ENCODE results near the gene RSU1.

Gene RSU1

DNA sequence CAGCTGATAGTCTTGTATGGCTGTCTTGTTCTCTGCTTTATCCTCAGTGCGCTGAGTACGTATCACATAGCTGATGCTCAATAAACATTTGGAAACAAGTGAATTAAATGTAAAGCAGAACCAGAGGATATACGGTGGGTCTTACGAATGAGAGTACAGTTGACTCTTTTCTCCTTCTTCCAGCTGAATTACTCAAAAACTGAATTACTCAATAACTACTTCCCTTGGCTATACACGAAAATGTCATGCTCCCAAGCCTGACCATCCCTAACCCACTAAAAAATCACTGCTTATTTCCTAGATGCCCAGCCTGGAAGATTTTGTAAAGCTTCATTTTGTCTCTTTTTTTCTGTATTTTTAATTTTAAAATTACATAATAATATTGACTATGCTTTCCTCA lies 3.2 kb upstream of the RSU1 start:
- DNase-seq, result no peak

DNA sequence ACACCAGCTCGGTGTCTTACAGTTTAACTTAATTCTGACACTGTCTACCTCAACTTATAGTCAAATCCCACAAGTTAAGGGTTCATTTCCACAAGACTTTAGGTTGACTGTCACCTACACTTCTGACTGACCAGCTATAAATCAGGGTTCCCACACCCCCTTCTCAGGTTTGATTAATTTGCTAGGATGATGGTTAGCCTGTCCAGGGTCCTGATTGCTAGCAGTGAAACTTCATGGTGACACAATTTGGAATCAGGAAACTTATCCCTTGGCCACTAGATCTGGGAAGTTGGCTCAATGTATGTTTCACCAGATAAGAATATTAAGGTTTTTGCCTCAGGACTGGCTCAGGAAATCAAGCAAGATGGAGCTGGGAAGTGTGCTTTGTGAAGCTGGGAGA lies 2.8 kb upstream of the RSU1 start:
- DNase-seq, result no peak

DNA sequence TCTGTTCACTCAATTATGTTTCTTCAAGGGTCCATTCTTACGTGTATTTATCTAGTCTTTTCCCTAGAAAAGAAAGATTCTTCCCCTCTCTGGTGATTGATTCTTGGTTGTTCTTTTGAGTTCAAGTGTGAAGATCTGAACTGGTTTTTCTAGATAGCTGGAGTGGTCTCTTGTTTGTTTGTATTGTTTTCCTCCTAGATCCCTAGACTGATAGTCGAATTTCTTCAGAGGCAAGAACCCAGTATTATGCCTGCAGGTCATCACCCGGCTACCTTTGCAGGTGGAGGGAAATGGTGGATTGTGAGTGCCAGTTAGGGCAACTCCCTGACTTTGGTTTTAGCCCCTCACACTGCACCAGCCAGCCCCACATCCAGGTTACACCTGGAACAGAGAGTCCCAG lies 2.2 kb upstream of the RSU1 start:
- DNase-seq, result no peak

DNA sequence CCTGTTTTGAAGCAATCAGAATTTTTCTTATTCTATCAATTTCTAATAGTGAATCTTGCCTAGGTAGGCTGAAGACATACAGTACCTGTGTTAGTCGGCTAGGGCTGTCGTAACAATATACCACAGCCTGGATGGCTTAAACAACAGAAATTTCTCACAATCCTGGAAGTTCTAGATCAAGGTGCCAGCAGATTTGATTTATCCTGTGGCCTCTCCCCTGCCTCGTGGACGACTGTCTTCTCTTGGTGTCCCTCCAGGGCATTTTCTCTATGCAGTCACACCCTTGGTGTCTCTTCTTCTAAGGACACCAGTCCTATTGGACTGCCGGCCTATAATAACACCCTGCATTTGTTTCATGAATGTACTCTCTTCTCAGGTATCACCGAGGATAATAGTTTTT lies 1.8 kb upstream of the RSU1 start:
- no peak for DNase-seq

DNA sequence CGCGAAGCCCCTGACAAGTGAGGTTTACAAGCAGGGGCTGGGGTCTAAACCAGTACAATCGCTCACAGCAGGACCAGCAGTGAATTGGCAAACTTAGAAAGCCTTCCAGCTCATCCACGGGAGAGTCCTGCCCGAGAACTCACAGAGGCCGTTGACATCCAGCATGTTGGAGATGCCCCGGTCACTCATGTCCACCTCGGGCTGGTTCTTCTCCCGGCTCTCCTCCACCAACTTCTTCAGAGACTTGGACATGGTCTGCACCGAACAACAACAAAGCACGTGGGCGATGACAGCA lies 447 bp downstream of the RSU1 start:
- DNase-seq, result no peak

DNA sequence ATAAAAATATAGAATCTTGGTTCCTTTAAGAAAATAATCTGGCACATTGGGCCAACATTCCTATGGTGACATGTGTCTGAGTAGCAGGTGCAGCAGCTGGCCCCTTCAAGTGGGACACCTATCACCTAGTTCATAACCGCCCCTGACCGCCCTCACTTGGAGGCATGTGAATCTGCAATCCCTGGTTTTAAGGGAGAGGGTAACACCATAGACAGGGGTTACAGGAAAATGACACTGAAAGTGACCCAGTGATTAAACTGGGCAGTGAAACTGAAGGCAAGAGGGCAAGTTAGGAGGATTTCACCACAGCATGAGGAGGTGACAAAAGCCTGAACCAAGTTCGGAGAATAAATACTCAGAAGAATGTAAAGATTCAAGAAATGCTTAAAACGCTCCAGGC lies 1.1 kb downstream of the RSU1 start:
- no peak for DNase-seq

DNA sequence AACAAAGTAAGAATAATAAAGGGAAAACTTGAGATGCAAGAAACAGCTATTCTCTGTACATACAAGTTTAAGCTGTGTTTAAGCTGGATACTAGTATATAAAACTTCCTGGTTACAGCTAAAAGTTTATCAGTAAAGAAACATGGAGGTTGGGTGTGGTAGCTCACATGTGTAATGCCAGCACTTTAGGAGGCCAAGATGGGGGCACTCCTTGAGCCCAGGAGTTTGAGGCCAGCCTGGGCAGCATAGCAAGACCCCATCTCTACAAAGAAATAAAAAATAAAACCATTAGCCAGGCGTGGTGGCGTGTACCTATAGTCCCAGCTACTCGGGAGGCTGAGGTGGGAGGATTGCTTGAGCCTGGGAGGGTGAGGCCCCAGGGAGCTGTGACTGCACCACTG lies 3.2 kb downstream of the RSU1 start:
- DNase-seq, result no peak

DNA sequence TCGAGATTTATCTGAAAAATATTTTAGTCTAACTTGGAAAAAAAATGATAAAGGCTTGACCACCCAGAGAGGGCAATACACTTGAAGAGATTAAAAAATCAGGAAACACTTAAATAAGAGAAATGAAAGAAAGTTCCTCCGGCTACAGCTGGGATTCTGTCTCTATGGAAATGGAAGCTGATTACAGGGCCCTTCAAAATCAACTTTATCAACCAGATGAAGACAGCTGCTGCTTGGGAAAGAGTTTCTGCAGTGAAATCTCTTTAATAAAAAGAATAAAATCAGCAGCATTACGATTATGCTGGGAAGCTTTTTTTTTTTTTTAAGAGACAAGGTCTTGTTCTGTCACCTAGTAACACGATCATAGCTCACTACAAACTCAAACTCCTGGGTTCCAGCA lies 4.5 kb downstream of the RSU1 start:
- no peak for DNase-seq

DNA sequence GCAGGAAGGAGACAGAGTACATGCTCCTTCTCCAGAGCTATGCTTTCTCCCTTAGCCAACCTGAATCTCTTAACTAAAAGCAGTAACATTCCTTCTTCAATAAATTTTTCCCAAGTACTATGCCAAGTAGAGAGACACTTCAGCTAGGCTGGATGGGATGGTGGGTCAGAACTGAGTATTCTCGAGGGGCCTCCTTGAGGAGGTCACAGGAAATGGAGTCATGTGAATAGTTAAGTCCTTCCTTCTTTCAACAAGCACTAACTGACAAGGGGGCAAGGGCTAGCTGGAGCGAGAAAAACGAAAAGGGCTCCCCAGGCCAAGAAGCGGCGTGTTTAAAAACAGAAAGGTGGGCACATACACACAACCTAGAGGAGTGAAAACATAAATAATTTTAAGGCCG lies 5.5 kb downstream of the RSU1 start:
- no peak for DNase-seq

DNA sequence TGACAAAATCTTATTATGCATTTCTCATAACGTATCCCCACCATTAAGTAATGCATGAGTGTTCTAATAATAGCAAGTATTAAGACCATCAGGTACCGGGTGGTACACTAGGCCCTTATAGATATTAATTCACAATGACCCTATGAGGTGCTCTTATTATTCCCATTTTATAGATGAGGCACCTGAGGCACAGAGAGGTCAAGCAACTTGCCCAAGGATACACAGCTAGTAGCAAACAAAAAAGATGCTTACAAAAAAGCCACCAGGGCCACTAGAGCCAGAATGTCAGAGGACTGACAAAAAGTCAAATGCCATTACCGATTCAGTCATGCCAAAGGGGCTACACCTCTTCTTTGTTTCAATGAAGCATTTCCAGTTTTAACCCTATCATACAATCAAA lies 5.9 kb downstream of the RSU1 start:
- DNase-seq, result no peak

DNA sequence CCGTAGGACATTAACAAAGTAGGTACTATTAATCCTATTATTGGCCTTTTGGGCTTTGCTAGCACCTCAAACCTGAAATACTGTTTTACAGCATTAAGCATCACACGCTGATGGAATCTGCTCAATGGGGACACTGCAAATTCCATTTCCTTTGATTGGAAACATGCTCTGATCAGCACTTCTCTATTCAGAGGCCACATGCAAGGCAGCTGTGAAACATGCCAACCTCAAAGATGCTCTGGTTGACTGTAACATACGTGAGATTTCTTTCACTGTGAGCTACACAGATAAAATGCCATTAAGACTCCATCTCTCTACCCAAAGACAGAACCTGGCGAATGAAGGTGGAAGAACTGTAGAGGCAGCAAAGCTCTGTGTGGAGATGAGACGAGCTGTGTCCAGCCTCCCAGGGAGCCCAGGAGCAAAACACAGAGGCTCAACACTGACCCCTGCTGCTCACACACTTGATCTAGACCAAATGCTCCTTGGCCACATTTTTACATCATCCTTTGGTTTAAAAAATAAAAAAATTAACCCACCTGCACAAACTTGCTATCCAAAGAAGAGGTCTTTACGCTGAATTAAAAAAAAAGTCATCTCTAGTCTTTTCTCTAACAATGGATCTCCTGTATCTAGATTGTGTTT lies 8.0 kb downstream of the RSU1 start:
- peak; percentile 50 for DNase-seq

DNA sequence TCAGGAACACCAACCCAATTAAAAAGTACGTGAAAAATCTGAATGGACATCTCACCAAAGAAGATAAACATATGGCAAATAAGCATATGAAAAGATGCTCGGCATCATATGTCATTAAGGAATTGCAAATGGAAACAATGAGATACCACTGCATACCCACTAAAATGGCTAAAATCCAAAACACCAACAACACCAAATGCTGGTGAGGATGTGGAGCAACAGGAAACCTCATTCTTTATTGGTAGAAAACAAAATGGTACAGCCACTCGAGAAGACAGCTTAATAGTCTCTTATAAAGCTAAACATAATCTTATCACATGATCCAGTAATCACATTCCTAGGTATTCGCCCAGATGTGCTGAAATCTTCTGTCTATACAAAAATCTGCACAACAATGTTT lies 13.1 kb downstream of the RSU1 start:
- DNase-seq, result no peak

DNA sequence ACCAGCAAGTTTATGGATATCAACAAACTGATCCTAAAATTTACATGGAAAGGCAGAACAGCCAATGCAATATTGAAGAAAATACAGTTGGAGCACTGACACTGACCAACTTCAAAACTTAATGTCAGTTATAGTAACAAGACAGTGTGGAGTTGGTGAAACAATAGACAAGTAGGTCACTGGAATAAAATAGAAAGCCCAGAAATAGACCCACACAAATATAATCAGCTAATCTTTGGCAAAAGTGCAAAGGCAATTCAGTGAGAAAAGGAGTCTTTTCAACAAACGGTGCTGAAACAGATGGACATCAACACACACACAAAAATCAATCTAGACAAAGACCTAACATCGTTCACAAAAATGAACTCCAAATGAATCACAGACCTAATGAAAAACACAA lies 13.8 kb downstream of the RSU1 start:
- no peak for DNase-seq

DNA sequence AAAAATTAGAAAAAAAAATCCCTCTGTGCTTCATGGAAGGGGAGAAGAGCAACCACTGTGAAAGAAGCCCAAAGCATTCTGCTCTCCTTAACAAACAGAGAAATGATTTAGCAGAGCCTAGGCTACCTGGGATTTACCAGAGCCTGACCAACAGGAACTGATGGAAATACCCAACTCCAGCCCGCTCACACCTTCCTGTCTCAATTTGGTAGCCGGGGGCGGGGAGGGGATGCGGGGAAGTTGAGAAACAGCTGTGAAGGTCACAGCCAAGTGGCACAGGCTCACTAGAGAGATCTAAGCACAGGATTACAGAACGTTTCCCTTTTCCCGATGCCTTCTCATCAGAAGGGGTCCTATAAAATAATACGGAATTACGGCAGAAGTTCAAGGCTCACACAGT lies 17.6 kb downstream of the RSU1 start:
- DNase-seq, result no peak

DNA sequence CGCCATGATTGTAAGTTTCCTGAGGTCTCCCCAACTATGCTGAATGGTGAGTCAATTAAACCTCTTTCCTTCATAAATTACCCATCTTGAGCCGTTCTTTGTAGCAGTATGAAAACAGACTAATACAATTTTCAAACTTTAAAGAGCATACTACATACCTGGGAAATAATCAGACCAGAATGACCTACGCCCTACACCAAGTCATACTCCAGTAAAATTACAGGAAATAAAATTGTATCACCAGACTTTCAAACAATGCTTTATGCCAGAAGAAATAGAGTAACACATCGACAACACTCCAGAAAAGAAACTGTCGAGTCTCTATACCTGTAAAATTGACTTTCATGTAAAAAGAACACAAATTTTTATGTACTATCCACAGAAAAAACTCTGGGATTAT lies 18.7 kb downstream of the RSU1 start:
- no peak for DNase-seq

DNA sequence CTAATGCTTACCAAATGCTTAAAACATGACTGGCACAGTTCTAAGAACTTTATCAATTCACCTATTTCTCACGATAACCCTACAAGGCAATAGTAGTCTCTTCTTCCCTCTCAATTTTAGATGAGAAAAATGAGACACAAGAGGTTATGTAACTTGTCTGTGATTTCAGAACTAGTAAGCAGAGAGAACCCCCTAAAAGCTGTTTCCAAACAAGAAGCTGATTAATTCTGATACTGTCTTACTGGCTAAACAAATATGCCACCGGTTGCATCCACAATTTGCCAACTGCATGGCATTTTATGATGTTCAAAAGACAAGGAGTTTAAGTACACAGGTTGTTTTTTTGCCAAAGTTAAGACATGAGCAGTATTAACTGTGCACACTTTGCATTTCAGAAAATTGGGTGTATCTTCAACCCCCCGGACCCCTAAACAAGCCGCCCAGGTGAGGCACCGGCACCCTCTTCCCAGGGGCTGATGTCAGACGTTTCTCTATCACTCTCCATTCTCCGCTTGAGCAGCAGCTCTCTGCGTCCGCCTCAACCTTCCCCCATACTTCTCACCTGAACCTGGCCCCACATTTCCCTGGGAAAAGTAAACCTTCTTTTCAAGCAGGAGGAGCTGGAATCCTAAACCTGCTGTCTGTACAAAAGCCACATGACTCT lies 21.7 kb downstream of the RSU1 start:
- no peak for DNase-seq

DNA sequence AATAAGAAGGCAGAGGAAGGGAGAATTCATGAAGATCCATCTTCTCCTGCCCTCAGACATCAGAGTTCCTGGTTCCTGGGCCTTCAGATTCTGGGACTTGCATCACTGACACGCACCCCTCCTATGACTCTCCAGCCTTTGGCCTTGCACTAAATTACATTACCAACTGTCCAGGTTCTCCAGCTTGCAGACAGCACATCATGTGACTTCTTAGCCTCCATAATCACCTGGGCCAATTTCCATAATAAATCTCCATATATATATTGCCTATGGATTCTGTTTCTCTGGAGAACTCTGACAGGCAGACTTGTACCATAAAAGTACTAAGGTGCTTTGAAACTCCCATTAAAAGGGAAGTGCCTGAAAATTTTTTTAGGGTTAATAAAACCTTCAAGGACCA lies 23.2 kb downstream of the RSU1 start:
- no peak for DNase-seq

DNA sequence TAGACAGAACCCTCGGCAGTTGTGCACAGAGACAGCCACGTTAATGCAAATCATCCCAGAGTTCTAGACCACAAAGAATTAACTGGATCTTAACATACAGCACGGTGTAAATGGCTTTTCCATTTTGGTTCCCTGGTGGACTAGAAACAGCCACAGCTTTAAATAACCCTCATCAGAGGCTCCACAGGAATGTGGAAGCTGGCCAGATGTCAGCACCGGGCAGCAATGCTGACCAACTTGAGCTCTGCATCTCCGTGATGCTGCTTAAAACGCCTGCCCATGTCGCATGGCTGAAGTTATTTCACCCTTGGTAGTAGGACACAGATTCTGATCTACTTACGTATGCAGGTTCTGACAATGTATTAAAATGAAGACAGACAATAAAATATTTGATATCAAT lies 24.5 kb downstream of the RSU1 start:
- DNase-seq, result no peak

DNA sequence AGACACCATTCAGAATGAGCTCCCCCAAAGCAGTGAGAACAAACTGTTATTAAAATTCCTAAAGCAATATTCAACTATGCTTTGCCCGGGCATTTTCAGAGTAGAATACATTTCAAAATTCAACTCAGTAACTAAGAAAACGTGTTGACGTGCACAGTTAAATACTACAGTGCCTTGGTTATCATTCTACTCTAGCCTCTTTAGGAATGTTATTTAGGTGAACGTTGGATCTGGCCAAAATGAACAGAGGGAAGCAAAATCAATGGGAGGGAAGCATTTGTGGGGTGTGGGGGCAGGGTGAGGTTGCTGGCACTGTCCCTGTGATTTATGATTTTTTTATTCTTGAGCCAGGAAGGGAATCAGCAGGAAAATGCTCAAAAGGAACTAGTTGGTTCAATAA lies 27.5 kb downstream of the RSU1 start:
- DNase-seq, result no peak

DNA sequence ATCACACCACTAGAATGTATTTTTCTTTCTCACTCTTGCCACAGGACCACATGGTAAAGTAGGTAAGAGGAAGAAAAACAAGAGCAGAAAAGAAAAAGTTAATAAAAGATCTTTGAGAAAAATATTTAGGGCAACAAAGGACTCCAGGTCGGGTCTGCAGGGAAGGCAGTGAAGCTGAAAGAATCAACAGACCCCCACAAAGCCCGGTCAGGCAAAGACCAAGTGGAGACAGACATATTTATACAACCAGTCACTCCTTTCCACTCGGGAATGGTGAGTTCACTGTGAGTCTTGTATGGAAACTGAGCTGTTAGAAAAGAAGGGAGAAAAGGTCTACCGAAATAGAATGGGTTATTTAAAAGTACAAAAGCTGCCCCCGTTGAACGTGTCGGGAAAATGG lies 28.0 kb downstream of the RSU1 start:
- no peak for DNase-seq

DNA sequence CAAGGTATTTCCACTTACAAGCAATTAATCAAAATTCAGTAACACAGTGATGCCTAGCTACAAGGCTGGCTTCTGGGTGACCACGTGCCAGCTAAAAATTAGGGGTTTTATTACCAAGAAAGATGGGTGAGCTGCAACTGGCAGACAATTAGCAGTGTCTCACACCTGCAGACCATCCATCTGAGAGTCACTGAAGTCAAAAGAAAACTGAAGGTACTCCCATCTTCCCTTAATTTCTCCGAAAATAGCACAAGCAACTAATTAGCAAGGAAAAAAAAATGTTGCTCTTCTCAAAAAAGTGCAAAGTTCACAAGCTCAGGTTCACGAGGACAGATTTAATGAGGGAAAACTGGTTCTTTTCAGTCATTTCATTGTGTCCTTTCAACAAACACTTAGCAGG lies 28.4 kb downstream of the RSU1 start:
- DNase-seq, result no peak

DNA sequence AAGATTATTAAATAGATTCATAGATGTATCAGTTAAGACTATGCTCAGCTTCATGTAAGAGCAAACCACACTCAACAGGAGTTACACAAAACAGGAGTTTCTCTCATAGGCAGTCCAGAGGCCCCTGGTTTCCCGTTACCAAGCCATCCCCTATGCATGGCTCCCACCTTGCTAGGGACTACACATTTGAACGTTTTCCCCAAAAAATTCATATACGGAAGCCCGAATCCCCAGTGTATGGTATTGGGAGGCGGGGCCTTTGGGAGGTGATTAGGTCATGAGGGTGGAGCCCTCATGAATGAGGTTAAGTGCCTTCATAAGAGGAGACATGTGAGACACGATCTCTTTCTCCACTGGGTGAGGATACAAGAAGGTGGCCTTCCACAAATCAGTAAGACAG lies 29.1 kb downstream of the RSU1 start:
- DNase-seq, result peak; percentile 36

DNA sequence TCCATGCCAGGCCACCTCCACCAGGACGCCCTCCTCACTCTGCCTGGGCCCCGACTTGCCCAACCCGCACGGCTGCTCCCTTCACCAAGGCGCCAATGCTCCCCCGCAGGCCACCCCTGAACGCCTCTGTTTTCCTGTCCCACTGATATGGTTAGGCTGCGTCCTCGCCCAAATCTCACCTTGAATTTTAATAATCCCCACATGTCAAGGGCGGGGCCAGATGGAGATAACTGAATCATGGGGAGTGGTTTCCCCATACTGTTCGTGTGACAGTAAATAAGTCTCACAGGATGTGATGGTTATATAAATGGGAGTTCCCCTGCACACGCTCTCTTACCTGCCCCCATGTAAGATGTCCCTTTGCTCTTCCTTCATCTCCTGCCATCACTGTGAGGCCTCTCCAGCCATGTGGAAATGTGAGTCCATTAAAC lies 29.8 kb downstream of the RSU1 start:
- peak; percentile 89 for DNase-seq

DNA sequence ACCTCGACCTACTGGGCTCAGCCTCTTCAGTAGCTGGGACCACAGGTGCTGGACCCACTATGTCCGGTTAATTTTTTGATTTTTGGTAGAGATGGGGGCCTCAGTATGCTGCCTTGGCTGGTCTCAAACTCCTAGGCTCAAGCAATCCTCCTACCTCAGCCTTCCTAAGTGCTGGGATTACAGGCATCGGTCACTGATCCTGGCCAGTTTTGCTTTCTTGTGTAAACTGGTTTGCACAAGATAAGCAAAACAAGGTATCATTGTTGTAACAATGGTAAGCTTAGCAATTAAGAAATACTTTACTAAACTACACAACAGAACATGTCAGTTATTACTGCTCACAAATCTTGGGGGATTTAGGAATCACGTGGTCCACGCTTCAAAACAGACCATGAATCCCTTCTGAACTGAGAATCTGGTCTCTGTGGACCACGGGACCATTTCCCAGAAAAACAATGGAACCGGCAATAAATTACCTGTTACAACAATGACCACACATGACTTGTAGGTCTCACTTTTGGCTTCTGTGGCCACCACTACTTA lies 36.8 kb downstream of the RSU1 start:
- no peak for DNase-seq

DNA sequence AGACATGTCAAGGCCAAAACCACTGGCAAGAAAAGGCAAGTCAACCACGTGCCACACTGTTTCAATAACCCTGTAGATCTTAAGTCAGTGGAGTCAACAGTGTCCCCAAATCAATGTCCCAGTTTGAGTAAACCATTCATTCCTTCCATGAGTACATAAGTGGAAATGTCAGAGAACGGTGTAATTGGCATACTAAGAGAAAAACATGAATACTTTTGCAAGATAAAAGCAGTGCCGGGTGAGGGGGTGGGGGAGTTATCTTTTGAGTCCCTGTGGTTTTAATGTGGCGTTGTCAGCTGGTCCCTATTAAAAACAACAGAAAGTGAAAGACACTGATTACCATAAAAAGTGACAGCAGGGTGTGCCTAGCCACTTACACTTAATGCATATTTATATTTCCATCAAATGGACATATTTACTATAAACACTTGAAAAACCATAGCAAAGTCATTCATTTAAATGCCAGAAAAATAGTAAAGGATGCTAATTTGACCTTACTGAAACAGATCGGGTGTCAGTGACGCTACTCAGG lies 37.8 kb downstream of the RSU1 start:
- DNase-seq, result peak; percentile 60

All from CD4-positive, alpha-beta T cell treated with Interleukin-4 for 4 hours (primary cell).